ENCODE data around the gene HYPK. TPM values are rescaled to one million over a fixed set of nuclear protein-coding genes. Genes with fewer than 3 reads are reported as not detected.

HYPK gene
- total RNA-seq, 4 donors from 2014 or later = 3.7 to 8.4 (median 7.7) TPM

DNA sequence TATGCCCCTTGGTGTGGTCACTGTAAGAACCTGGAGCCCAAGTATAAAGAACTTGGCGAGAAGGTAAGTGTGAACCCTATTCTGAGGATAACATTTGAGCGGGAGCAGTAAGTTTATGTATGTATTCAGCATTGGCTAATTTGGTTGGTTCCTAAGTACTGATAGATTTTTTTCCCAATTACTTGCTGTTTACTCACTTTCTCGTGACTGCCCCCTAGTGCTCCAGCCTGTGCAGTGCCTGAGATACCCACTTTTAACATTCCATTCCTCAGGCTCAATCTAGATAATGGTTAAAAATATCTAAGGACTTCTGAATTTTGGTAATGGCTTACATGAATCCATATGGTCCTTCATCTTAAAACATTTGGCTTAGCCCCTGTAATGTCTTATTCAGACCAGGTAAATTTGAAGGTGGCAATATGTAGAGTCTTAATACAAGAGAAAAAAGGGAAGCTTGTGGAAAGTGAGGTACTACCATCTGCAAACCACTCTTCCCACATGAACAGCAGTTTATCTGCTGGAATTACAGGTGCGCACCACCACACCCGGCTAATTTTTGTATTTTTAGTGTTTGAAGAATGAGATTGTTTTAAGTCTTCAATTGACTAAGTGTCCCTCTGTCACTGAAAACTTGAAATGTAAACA lies 30.7 kb upstream of the HYPK start:
- 64 to 71% methylated on average over 5 of the region's 5 CpGs for WGBS, 2 donors (ENCODE audit: low coverage in 1 of 2)
- Histone ChIP-seq H3K4me3 (no peak overlapping the region), H3K9me3 (no peaks in the 10 kb centered on the region), H3K4me1 (no peaks in the 10 kb centered on the region), H3K27ac (peak overlapping the region in 1 of 4 donors; percentile 25), H3K36me3 (peaks cover 14 to 97% of the 10 kb centered on the region in 2 donors), H3K27me3 (no peaks in the 10 kb centered on the region)
- ATAC-seq = no peak
- TF ChIP-seq, protein P1, sequence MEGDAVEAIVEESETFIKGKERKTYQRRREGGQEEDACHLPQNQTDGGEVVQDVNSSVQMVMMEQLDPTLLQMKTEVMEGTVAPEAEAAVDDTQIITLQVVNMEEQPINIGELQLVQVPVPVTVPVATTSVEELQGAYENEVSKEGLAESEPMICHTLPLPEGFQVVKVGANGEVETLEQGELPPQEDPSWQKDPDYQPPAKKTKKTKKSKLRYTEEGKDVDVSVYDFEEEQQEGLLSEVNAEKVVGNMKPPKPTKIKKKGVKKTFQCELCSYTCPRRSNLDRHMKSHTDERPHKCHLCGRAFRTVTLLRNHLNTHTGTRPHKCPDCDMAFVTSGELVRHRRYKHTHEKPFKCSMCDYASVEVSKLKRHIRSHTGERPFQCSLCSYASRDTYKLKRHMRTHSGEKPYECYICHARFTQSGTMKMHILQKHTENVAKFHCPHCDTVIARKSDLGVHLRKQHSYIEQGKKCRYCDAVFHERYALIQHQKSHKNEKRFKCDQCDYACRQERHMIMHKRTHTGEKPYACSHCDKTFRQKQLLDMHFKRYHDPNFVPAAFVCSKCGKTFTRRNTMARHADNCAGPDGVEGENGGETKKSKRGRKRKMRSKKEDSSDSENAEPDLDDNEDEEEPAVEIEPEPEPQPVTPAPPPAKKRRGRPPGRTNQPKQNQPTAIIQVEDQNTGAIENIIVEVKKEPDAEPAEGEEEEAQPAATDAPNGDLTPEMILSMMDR (IDR thresholded peaks at IDR 0.05) = peak; percentile 63 to 75 (median 69)
- no peak for TF ChIP-seq POLR2AphosphoS5 (IDR thresholded peaks at IDR 0.05)

DNA sequence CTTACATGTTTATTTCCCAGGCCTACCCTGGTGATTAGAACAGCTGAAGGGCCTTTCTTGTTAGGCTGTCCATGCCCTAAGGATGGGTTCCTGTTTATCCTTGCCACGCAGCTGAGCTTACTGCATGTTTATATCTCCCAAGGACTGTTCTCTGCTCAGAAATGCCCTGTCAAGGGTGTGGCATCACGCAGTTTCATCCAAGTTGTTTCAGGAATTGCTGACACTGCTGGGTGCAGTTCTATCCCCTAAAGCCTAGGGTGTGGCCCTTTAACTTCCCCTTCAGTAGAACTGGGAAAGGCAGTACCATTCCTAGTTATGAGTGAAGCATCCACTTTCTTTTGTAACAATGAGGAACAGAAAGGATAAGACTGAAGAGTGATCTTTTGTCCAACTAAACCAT lies 28.6 kb upstream of the HYPK start:
- Histone ChIP-seq H3K36me3 (peaks cover 7 to 76% of the 10 kb centered on the region in 2 donors), H3K27me3 (no peaks in the 10 kb centered on the region), H3K27ac (peak overlapping the region in 1 of 4 donors; percentile 21), H3K4me1 (peaks cover 0 to 18% (median 0%) of the 10 kb centered on the region in 3 donors), H3K4me3 (no peak overlapping the region), H3K9me3 (no peaks in the 10 kb centered on the region)
- no peak for TF ChIP-seq POLR2AphosphoS5 (IDR thresholded peaks at IDR 0.05)
- no peak for TF ChIP-seq EP300 (IDR thresholded peaks at IDR 0.05)
- TF ChIP-seq, protein P1 (IDR thresholded peaks at IDR 0.05) = no peak
- no peak for TF ChIP-seq POLR2A (IDR thresholded peaks at IDR 0.05)
- peak; percentile 38 for ATAC-seq
- WGBS, 2 donors (ENCODE audit: low coverage in 1 of 2) = 51 to 61% methylated on average over 2 of the region's 2 CpGs

DNA sequence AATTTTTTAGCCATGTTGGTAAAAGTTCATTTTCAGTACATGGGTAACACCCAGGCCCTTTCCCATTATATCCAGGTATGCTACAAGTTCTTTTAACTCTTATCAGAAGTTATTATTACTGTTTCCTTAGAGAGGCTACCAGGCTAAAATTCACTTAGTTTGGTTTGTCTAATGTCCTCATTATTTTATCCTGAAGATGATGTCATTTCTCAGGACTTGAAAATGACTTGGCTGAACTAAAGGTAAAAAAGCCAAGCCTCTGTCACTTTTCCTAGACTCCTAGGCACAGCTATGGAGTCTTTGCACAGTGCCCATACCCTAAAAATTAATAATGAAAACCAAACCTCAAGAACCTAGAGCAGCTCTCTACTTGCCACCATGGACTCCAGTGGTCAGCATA lies 27.8 kb upstream of the HYPK start:
- TF ChIP-seq EP300 (IDR thresholded peaks at IDR 0.05) (no peak), POLR2AphosphoS5 (IDR thresholded peaks at IDR 0.05) (no peak), POLR2A (IDR thresholded peaks at IDR 0.05) (no peak)
- TF ChIP-seq, protein P1 (IDR thresholded peaks at IDR 0.05) = no peak
- ATAC-seq = no peak
- Histone ChIP-seq H3K27ac (no peak overlapping the region), H3K9me3 (no peaks in the 10 kb centered on the region), H3K4me1 (peaks cover 0 to 21% (median 0%) of the 10 kb centered on the region in 3 donors), H3K36me3 (peaks cover 7 to 68% of the 10 kb centered on the region in 2 donors), H3K27me3 (no peaks in the 10 kb centered on the region), H3K4me3 (no peak overlapping the region)

DNA sequence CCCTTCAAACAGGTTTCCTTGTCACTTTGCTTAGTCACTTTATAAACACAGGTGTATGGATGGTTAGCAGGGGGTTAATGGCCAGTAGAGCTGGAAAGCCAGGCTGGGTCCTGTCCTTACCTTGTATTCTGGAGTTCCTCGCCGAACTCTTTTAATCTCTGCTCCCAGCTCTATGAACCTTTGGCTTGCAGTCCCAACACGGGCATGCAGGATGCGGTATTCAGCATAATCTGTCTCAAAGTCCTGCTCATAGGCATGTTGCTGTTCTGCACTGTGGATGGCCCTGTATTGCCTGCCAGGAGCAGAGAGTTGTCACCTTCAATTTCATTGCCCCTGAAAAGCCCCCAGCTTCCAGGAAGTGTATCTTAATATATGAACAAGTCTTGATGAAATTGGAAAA lies 26.3 kb upstream of the HYPK start:
- Histone ChIP-seq H3K4me1 (peaks cover 0 to 27% (median 4%) of the 10 kb centered on the region in 3 donors), H3K27ac (peak overlapping the region in 1 of 4 donors; percentile 93), H3K9me3 (no peaks in the 10 kb centered on the region), H3K4me3 (no peak overlapping the region), H3K36me3 (peaks cover 7 to 53% of the 10 kb centered on the region in 2 donors), H3K27me3 (no peaks in the 10 kb centered on the region)
- ATAC-seq = no peak
- TF ChIP-seq POLR2AphosphoS5 (IDR thresholded peaks at IDR 0.05) (no peak), POLR2A (IDR thresholded peaks at IDR 0.05) (no peak), EP300 (IDR thresholded peaks at IDR 0.05) (no peak)
- TF ChIP-seq, protein P1 (IDR thresholded peaks at IDR 0.05) = no peak
- WGBS, 2 donors (ENCODE audit: low coverage in 1 of 2) = 72 to 74% methylated on average over 4 of the region's 4 CpGs

DNA sequence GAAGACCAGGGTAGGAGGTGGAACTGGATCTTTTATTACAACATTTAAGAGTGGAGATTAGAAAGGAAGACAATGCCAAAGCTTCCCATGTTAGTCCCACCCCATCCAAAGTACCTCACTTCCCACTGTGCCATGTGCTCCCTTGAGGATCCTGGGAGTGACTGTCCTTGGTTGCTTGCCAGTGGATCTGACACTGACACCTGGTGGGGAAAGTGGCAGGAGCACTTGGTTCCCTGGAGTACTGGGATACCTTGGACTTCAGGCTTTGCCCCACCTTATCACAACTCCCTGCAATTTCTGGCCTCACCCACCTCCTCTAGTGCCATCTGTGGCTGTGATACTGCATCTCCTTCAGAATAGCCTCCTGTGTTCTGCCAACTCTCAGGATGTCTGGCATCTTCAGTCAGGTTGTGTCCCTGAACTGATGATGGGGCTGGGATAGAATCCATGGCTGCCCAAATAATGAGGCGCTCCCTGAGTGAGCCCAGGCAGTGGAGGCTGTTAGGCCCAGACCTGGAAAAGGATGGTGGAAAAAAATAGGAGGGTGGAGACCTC lies 24.9 kb upstream of the HYPK start:
- H3K27me3 ChIP-seq = no peaks in the 10 kb centered on the region
- TF ChIP-seq POLR2A (IDR thresholded peaks at IDR 0.05) = no peak
- TF ChIP-seq, protein P1 (IDR thresholded peaks at IDR 0.05) = peak in 2 of 4 experiments; percentile 31 to 34
- peaks cover 3 to 39% of the 10 kb centered on the region in 2 donors for H3K36me3 ChIP-seq
- 100% methylated on average over 1 of the region's 1 CpG; no CpG with 5 or more reads in 1 of the 2 donors for WGBS, 2 donors (ENCODE audit: low coverage in 1 of 2)
- H3K4me1 ChIP-seq = peaks cover 0 to 27% (median 4%) of the 10 kb centered on the region in 3 donors
- no peaks in the 10 kb centered on the region for H3K9me3 ChIP-seq
- H3K27ac ChIP-seq = peak overlapping the region in 3 of 4 donors; percentile 92 to 93 (median 93)
- no peak overlapping the region for H3K4me3 ChIP-seq
- no peak for ATAC-seq

Measured in gastroesophageal sphincter (tissue), 4 donors.